ENCODE data around the gene TRUB2. TPM values are rescaled to one million over a fixed set of nuclear protein-coding genes. Genes with fewer than 3 reads are reported as not detected.
A peak's percentile ranks its signal among the peaks of the same experiment; 100 is the strongest.

The TRUB2 gene
- total and polyA plus RNA-seq, 2 experiments from 2014 or later, result 17.4 to 50.9 TPM

GRCh38 chr9:128361986-128362646 is 39.9 kb upstream of the TRUB2 start:
- Histone ChIP-seq H3K9me2 (replicated peaks; ENCODE audit: insufficient read depth) (no peaks in the 10 kb centered on the region), H3K36me3 (replicated peaks; ENCODE audit: insufficient read depth, low read depth) (no peaks in the 10 kb centered on the region), H3K4me2 (peak overlapping the region; percentile 82), H3K27me3 (no peaks in the 10 kb centered on the region), H4K20me1 (ENCODE audit: insufficient read depth, poor library complexity, severe bottlenecking) (no peaks in the 10 kb centered on the region), H3K9me3 (ENCODE audit: low read depth) (no peaks in the 10 kb centered on the region), H3K4me1 (ENCODE audit: insufficient read depth) (peaks cover 22% of the 10 kb centered on the region), H2AFZ (peak overlapping the region; percentile 60), H3K79me2 (no peaks in the 10 kb centered on the region), H3K4me3 (no peak overlapping the region), H3K27ac (peak overlapping the region; percentile 53)
- 15% methylated on average over 20 of the region's 20 CpGs for WGBS (ENCODE audit: low lambda C conversion rate, missing lambda C conversion rate)
- peak; percentile 93 for DNase-seq (ENCODE audit: low spot score)
- TF ChIP-seq CTCF (IDR thresholded peaks at IDR 0.05; ENCODE audit: poor library complexity), result peak; percentile 93
- TF ChIP-seq EZH2phosphoT487 (IDR thresholded peaks at IDR 0.05; ENCODE audit: low read depth, severe bottlenecking, unreplicated experiment), result no peak

GRCh38 chr9:128361296-128361985 is 39.2 kb upstream of the TRUB2 start:
- Histone ChIP-seq H3K4me3 (no peak overlapping the region), H2AFZ (peak overlapping the region; percentile 60)

GRCh38 chr9:128360826-128361225 is 38.6 kb upstream of the TRUB2 start:
- peaks cover 22% of the 10 kb centered on the region for H3K4me1 ChIP-seq (ENCODE audit: insufficient read depth)
- no peak overlapping the region for H3K27ac ChIP-seq
- H4K20me1 ChIP-seq (ENCODE audit: insufficient read depth, poor library complexity, severe bottlenecking), result no peaks in the 10 kb centered on the region
- H3K9me2 ChIP-seq (replicated peaks; ENCODE audit: insufficient read depth), result no peaks in the 10 kb centered on the region
- WGBS (ENCODE audit: low lambda C conversion rate, missing lambda C conversion rate), result 88% methylated on average over 1 of the region's 2 CpGs
- no peak for TF ChIP-seq CTCF (IDR thresholded peaks at IDR 0.05; ENCODE audit: poor library complexity)
- TF ChIP-seq EZH2phosphoT487 (IDR thresholded peaks at IDR 0.05; ENCODE audit: low read depth, severe bottlenecking, unreplicated experiment), result no peak
- no peak for TF ChIP-seq EZH2 (IDR thresholded peaks at IDR 0.05; ENCODE audit: borderline replicate concordance)
- no peaks in the 10 kb centered on the region for H3K27me3 ChIP-seq
- DNase-seq (ENCODE audit: low spot score), result no peak
- no peaks in the 10 kb centered on the region for H3K79me2 ChIP-seq
- no peak overlapping the region for H2AFZ ChIP-seq
- no peaks in the 10 kb centered on the region for H3K9me3 ChIP-seq (ENCODE audit: low read depth)
- H3K4me2 ChIP-seq, result no peak overlapping the region
- H3K4me3 ChIP-seq, result no peak overlapping the region
- no peaks in the 10 kb centered on the region for H3K36me3 ChIP-seq (replicated peaks; ENCODE audit: insufficient read depth, low read depth)

More at GRCh38 chr9:128361296-128361985, 39.2 kb upstream of the TRUB2 start:
- Histone ChIP-seq H3K27me3 (no peaks in the 10 kb centered on the region), H3K4me1 (ENCODE audit: insufficient read depth) (peaks cover 22% of the 10 kb centered on the region), H3K9me2 (replicated peaks; ENCODE audit: insufficient read depth) (no peaks in the 10 kb centered on the region), H4K20me1 (ENCODE audit: insufficient read depth, poor library complexity, severe bottlenecking) (no peaks in the 10 kb centered on the region), H3K36me3 (replicated peaks; ENCODE audit: insufficient read depth, low read depth) (no peaks in the 10 kb centered on the region), H3K79me2 (no peaks in the 10 kb centered on the region), H3K9me3 (ENCODE audit: low read depth) (no peaks in the 10 kb centered on the region), H3K27ac (peak overlapping the region; percentile 13), H3K4me2 (peak overlapping the region; percentile 82)
- WGBS (ENCODE audit: low lambda C conversion rate, missing lambda C conversion rate), result 59% methylated on average over 11 of the region's 14 CpGs
- TF ChIP-seq EZH2 (IDR thresholded peaks at IDR 0.05; ENCODE audit: borderline replicate concordance) (no peak), CTCF (IDR thresholded peaks at IDR 0.05; ENCODE audit: poor library complexity) (no peak), EZH2phosphoT487 (IDR thresholded peaks at IDR 0.05; ENCODE audit: low read depth, severe bottlenecking, unreplicated experiment) (no peak)
- no peak for DNase-seq (ENCODE audit: low spot score)

Measured in hepatocyte (in vitro differentiated cells).